GM12878 (cell line): ENCODE results near the gene STARD8. TPM values are rescaled to one million over a fixed set of nuclear protein-coding genes. Genes with fewer than 3 reads are reported as not detected.

Experiments
- ATAC-seq: fragments of 200-7000 bp; cut with Tn5 transposase; 3 replicates; pipeline ENCODE4 v1.9.1; 2020; ENCODE audit warnings: mild to moderate bottlenecking, moderate library complexity
- BruUV-seq: library from RNA; stranded (reverse); fragments of 400-500 nt; replicated peaks from 2 replicates; lab custom pipeline; 2021; lab: Mats Ljungman, UMichigan
- CTCF ChIA-PET: fragments of 300-600 bp; sonication (Branson Sonifier 250); formaldehyde crosslinking; extraction: SDS; loops from one replicate; lab custom pipeline; 2021; ENCODE audit warnings: inconsistent platforms; lab: Yijun Ruan, JAX
- POLR2A ChIA-PET: fragments of 350-600 bp; formaldehyde crosslinking; extraction: SDS; loops from one replicate; lab custom pipeline; 2021; ENCODE audit warnings: inconsistent platforms; lab: Charles Lee
- RAD21 ChIA-PET: fragments of 300-600 bp; sonication (Branson Sonifier 250); formaldehyde crosslinking; loops from one replicate; lab custom pipeline; 2023; ENCODE audit warnings: antibody characterized with exemption; ENCODE audit not compliant: unreplicated experiment; lab: Charles Lee
- SMC1A ChIA-PET: fragments of 300-600 bp; sonication (Branson Sonifier 250); formaldehyde crosslinking; loops from one replicate; lab custom pipeline; 2023; ENCODE audit not compliant: unreplicated experiment, uncharacterized antibody; lab: Charles Lee
- DNase-seq: peaks from one replicate; pipeline ENCODE4 v3.0.0-alpha.2; 2011; ENCODE audit warnings: low read depth, low spot score
- FAIRE-seq: peaks from 3 replicates; lab custom pipeline; 2011; peaks lifted over from hg19 to GRCh38; lab: Jason Lieb, UNC
- H2AFZ ChIP-seq: 2 replicates; pipeline ENCODE4 v1.6.0; 2011; ENCODE audit warnings: low read depth, low read length, control low read depth; ENCODE audit not compliant: control insufficient read depth
- H3K27ac ChIP-seq: 2 replicates; pipeline ENCODE4 v1.5.1; 2011; ENCODE audit warnings: control low read depth; ENCODE audit not compliant: control insufficient read depth, insufficient read depth
- H3K27me3 ChIP-seq, 2 experiments: replicated peaks in 1 of 2; 2 replicates each; pipeline versions ENCODE4 v1.6.0 to v1.6.1; 2011; ENCODE audit warnings: low read length in 1 of 2; ENCODE audit not compliant: control insufficient read depth in 2 of 2, insufficient read depth in 2 of 2
- H3K36me3 ChIP-seq, 2 experiments: 2 replicates each; pipeline ENCODE4 v1.5.1; 2011; ENCODE audit warnings: low read length in 1 of 2; ENCODE audit not compliant: control insufficient read depth in 2 of 2, insufficient read depth in 2 of 2
- H3K4me1 ChIP-seq: 2 replicates; pipeline ENCODE4 v1.6.1; 2011; ENCODE audit warnings: mild to moderate bottlenecking, low read length, moderate library complexity, mixed read lengths; ENCODE audit not compliant: control insufficient read depth, insufficient read depth
- H3K4me2 ChIP-seq: 2 replicates; pipeline ENCODE4 v1.6.0; 2011; ENCODE audit warnings: control low read depth; ENCODE audit not compliant: control insufficient read depth, insufficient read depth
- H3K4me3 ChIP-seq: fragments of 200-600 bp; sonication (generic); 2 replicates; pipeline ENCODE4 v1.5.1; 2016
- H3K79me2 ChIP-seq: 2 replicates; pipeline ENCODE4 v1.6.0; 2011; ENCODE audit warnings: low read length; ENCODE audit not compliant: control insufficient read depth, insufficient read depth
- H3K9ac ChIP-seq: 2 replicates; pipeline ENCODE4 v1.8.0; 2011; ENCODE audit warnings: low read length, control low read depth, mixed read lengths; ENCODE audit not compliant: control insufficient read depth, insufficient read depth
- H3K9me3 ChIP-seq: replicated peaks from 3 replicates; pipeline ENCODE4 v1.5.1; 2011; ENCODE audit warnings: mild to moderate bottlenecking, low read length; ENCODE audit not compliant: control insufficient read depth, insufficient read depth
- H4K20me1 ChIP-seq: 2 replicates; pipeline ENCODE4 v1.6.0; 2011; ENCODE audit not compliant: control insufficient read depth, insufficient read depth
- BACH1 ChIP-seq: fragments of 450-650 bp; IDR thresholded peaks from 2 replicates; pipeline ENCODE4 v1.6.1; 2017; ENCODE audit warnings: mild to moderate bottlenecking, borderline replicate concordance
- BCLAF1 ChIP-seq: fragments of 450-650 bp; IDR thresholded peaks from 2 replicates; pipeline ENCODE4 v1.6.1; 2017; ENCODE audit warnings: antibody characterized with exemption, mild to moderate bottlenecking, moderate library complexity
- BRCA1 ChIP-seq: IDR thresholded peaks from 2 replicates; pipeline ENCODE4 v1.6.1; 2011; ENCODE audit warnings: low read depth, low read length, improper control_type of control experiment
- DPF2 ChIP-seq: fragments of 450-650 bp; IDR thresholded peaks from 2 replicates; pipeline ENCODE4 v1.6.1; 2017; ENCODE audit warnings: mild to moderate bottlenecking
- ESRRA ChIP-seq: IDR thresholded peaks from 2 replicates; pipeline ENCODE4 v1.6.1; 2012; ENCODE audit warnings: mild to moderate bottlenecking, low read length, improper control_type of control experiment
- IRF3 ChIP-seq: fragments of 450-650 bp; IDR thresholded peaks from 2 replicates; pipeline ENCODE4 v1.6.1; 2014; ENCODE audit warnings: mild to moderate bottlenecking
- LARP7 ChIP-seq: fragments of 450-650 bp; IDR thresholded peaks from 2 replicates; pipeline ENCODE4 v1.6.1; 2017; ENCODE audit warnings: mild to moderate bottlenecking
- NRF1 ChIP-seq: conservative IDR thresholded peaks from 2 replicates; pipeline ENCODE4 v1.6.1; 2011; ENCODE audit warnings: mild to moderate bottlenecking, low read depth, low read length, improper control_type of control experiment
- PAX5 ChIP-seq: IDR thresholded peaks from 2 replicates; pipeline ENCODE4 v1.6.1; 2011; ENCODE audit warnings: low read depth, low read length, borderline replicate concordance
- PBX3 ChIP-seq: IDR thresholded peaks from 2 replicates; pipeline ENCODE4 v1.6.1; 2011; ENCODE audit warnings: mild to moderate bottlenecking, low read depth, low read length, moderate library complexity; ENCODE audit not compliant: insufficient replicate concordance
- SKIL ChIP-seq: fragments of 450-650 bp; IDR thresholded peaks from 2 replicates; pipeline ENCODE4 v1.6.1; 2017; ENCODE audit warnings: mild to moderate bottlenecking, low read depth, inconsistent platforms; ENCODE audit not compliant: poor library complexity, severe bottlenecking
- SMARCA5 ChIP-seq: fragments of 450-650 bp; IDR thresholded peaks from 2 replicates; pipeline ENCODE4 v1.6.1; 2017; ENCODE audit warnings: mild to moderate bottlenecking
- SMC3 ChIP-seq: IDR thresholded peaks from 2 replicates; pipeline ENCODE4 v1.6.1; 2011; ENCODE audit warnings: low read length, improper control_type of control experiment, borderline replicate concordance
- USF2 ChIP-seq: IDR thresholded peaks from 2 replicates; pipeline ENCODE4 v1.6.1; 2011; ENCODE audit warnings: low read depth, low read length, improper control_type of control experiment, borderline replicate concordance
- ZZZ3 ChIP-seq: IDR thresholded peaks from 2 replicates; pipeline ENCODE4 v1.6.1; 2011; ENCODE audit warnings: low read depth; ENCODE audit not compliant: control insufficient read depth, insufficient read length
- WGBS: methylation state at CpG from one replicate; pipeline ENCODE4 v1.1.6; 2016; ENCODE audit warnings: low lambda C conversion rate; ENCODE audit not compliant: insufficient replicate concordance, insufficient coverage; ENCODE audit errors: missing lambda C conversion rate; 5-methylcytosine and 5-hydroxymethylcytosine counted together
- in situ Hi-C: fragments of 300-500 bp; cut with MboI; formaldehyde crosslinking; loops from 9 replicates; pipeline ENCODE4 v1.14.3; 2018; ENCODE audit warnings: mixed read lengths
- intact Hi-C: fragments of 100-400 bp; cut with micrococcal nuclease; formaldehyde crosslinking; loops from one replicate; pipeline ENCODE4 v1.14.2; 2022; ENCODE audit not compliant: unreplicated experiment
- polyA plus RNA-seq, 11 experiments: library from polyadenylated mRNA; depleted of rRNA in 4 of 11; unstranded in 6 of 11; stranded (reverse) in 5 of 11; fragments of >200 nt; fragmentation: Nextera tagmentation in 4 of 11; fragmentation: Illumina TruSeq in 1 of 11; extraction: Ambion mirVana in 4 of 11; extraction: Trizol in 1 of 11; gene quantifications; 1 replicate in 1 of 11; 2 replicates in 10 of 11; pipeline versions ENCODE4 v1.2.1 to v1.2.3, GENCODE V29; 2011 to 2016; ENCODE audit warnings: inconsistent platforms in 2 of 11, missing spikeins in 2 of 11, low read depth in 1 of 11
- total RNA-seq, 4 experiments: library from RNA; depleted of rRNA in 3 of 4; stranded (reverse); fragments of >200 nt in 3 of 4; fragmentation: Illumina TruSeq in 1 of 4; extraction: Trizol in 1 of 4; gene quantifications; 2 replicates each; pipeline versions ENCODE4 v1.2.1 to v1.2.3, GENCODE V29; 2013 to 2021

Gene STARD8
- total and polyA plus RNA-seq, 10 of the 15 experiments (the other 5 are each of a cell fraction or from before 2014, with no cell fraction given), result 0.03 to 0.14 (median 0.07) TPM; not detected in 6

GRCh38 chrX:68755616-68756125 lies 108.2 kb downstream of the STARD8 start:
- 55% methylated on average over 3 of the region's 3 CpGs for WGBS

More at GRCh38 chrX:68755616-68756125, 108.2 kb downstream of the STARD8 start:
- Histone ChIP-seq H3K9me3 (no peaks in the 10 kb centered on the region), H3K79me2 (no peaks in the 10 kb centered on the region), H3K27ac (no peak overlapping the region), H3K27me3 (no peaks in the 10 kb centered on the region; a peak in 1 of 4 replicates), H3K36me3 (no peaks in the 10 kb centered on the region), H3K4me2 (no peak overlapping the region), H3K9ac (no peak overlapping the region), H4K20me1 (no peaks in the 10 kb centered on the region), H3K4me1 (no peaks in the 10 kb centered on the region), H2AFZ (no peak overlapping the region), H3K4me3 (no peak overlapping the region)
- FAIRE-seq (no peak), DNase-seq (no peak), ATAC-seq (no peak)
- BruUV-seq, result no TSS peak
- SMC1A ChIA-PET, result no interaction called here
- CTCF ChIA-PET, result interaction anchor here (0.8 kb wide), 1 partner anchor 22 kb away, joined by 3 read pairs; no protein-coding TSS in a partner anchor
- intact Hi-C loops (no loop called here), in situ Hi-C loops (no loop called here)
- RAD21 ChIA-PET, result no interaction called here
- POLR2A ChIA-PET, result no interaction called here
- TF ChIP-seq LARP7, result no peak
- no peak for TF ChIP-seq ESRRA
- no peak for TF ChIP-seq SMC3
- TF ChIP-seq USF2, result no peak
- no peak for TF ChIP-seq BRCA1
- no peak for TF ChIP-seq NRF1
- no peak for TF ChIP-seq DPF2
- no peak for TF ChIP-seq SMARCA5
- TF ChIP-seq SKIL, result no peak
- TF ChIP-seq BCLAF1, result no peak
- no peak for TF ChIP-seq IRF3
- no peak for TF ChIP-seq PBX3
- no peak for TF ChIP-seq PAX5
- no peak for TF ChIP-seq BACH1
- no peak for TF ChIP-seq ZZZ3
